WTC11 (cell line): ENCODE results near the gene SYNM.

Experiments used
- CTCF ChIP-seq: fragments of 200-600 bp; IDR thresholded peaks from 2 replicates; pipeline ENCODE4 v1.8.0; 2022; ENCODE audit warnings: antibody characterized with exemption
- FOXK1 ChIP-seq: sonication (generic); formaldehyde crosslinking; IDR thresholded peaks from 2 replicates; pipeline ENCODE4 v1.8.0; 2022; ENCODE audit warnings: mild to moderate bottlenecking, moderate library complexity, missing genetic modification reagents
- GTF2I ChIP-seq: fragments of 250-450 bp; sonication (Bioruptor Pico); conservative IDR thresholded peaks from 2 replicates; pipeline ENCODE4 v1.4.0; 2021; ENCODE audit warnings: mild to moderate bottlenecking
- NFE2L1 ChIP-seq: sonication (generic); formaldehyde crosslinking; IDR thresholded peaks from 2 replicates; pipeline ENCODE4 v1.8.1; 2023; ENCODE audit warnings: missing genetic modification reagents
- SMAD3 ChIP-seq: sonication (generic); formaldehyde crosslinking; IDR thresholded peaks from 2 replicates; pipeline ENCODE4 v1.8.0; 2022; ENCODE audit warnings: missing genetic modification reagents, mild to moderate bottlenecking, borderline replicate concordance
- SP1 ChIP-seq: sonication (generic); formaldehyde crosslinking; conservative IDR thresholded peaks from 2 replicates; pipeline ENCODE4 v1.8.1; 2022; ENCODE audit warnings: missing genetic modification reagents
- ZNF138 ChIP-seq: sonication (generic); formaldehyde crosslinking; conservative IDR thresholded peaks from 2 replicates; pipeline ENCODE4 v1.8.1; 2022; ENCODE audit warnings: mild to moderate bottlenecking, moderate library complexity, missing genetic modification reagents

DNA sequence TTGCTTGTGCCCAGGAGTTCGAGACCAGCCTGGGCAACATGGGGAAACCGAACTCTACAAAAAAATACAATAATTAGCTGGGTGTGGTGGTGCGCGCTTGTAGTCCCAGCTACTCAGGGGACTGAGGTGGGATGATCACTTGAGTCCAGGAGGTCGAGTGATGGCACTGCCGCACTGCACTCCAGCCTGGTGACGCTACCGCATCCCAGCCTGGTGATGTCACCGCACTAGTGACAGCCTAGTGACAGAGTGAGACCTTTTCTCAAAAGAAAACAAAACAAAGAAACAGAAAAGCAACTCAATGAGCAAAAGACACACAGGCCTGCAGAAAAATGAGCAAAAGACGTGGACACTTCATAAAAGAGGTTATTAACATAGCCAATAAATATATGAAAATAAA is 19.9 kb upstream of the SYNM start:
- TF ChIP-seq ZNF138 (no peak), NFE2L1 (CRISPR knock-in tag) (no peak), SMAD3 (CRISPR knock-in tag) (no peak), CTCF (no peak), FOXK1 (CRISPR knock-in tag) (no peak), SP1 (no peak), GTF2I (CRISPR knock-in tag) (no peak)
